Upper lobe of right lung (tissue), 1 donor: ENCODE results near the gene PTPRN2. TPM values are rescaled to one million over a fixed set of nuclear protein-coding genes. Genes with fewer than 3 reads are reported as not detected.

Experiments used
- ATAC-seq: fragments of 200-7000 bp; cut with Tn5 transposase; one replicate; pipeline ENCODE4 v1.9.1; 2020; ENCODE audit warnings: mild to moderate bottlenecking, moderate library complexity
- DNase-seq: peaks from one replicate; pipeline ENCODE4 v3.0.0-alpha.2; 2020
- H3K27ac ChIP-seq: fragments of 200-600 bp; one replicate; pipeline ENCODE4 v1.8.0; 2022
- H3K27me3 ChIP-seq: fragments of 200-600 bp; one replicate; pipeline ENCODE4 v1.8.0; 2022; ENCODE audit warnings: mild to moderate bottlenecking
- H3K36me3 ChIP-seq: fragments of 200-600 bp; one replicate; pipeline ENCODE4 v1.8.0; 2022
- H3K4me1 ChIP-seq: fragments of 200-600 bp; one replicate; pipeline ENCODE4 v1.8.0; 2022
- H3K4me3 ChIP-seq: fragments of 200-600 bp; one replicate; pipeline ENCODE4 v1.8.0; 2022; ENCODE audit warnings: mild to moderate bottlenecking
- H3K9me3 ChIP-seq: fragments of 200-600 bp; one replicate; pipeline ENCODE4 v1.8.0; 2022
- intact Hi-C: fragments of 100-400 bp; cut with DNase I; formaldehyde crosslinking; loops from one replicate; pipeline ENCODE4 v1.11.0; 2022
- total RNA-seq: library from RNA; stranded (reverse); fragmentation: NEBNext Ultra II Directional; extraction: Animal tissue kit (Norgen Biotek cat#: 25700); gene quantifications from one replicate; pipeline ENCODE4 v1.2.1, GENCODE V29; 2021
- TF ChIP-seq, protein P1 (sequence below): fragments of 200-600 bp; IDR thresholded peaks from one replicate; pipeline ENCODE4 v1.8.0; 2022; ENCODE audit warnings: antibody characterized with exemption
- donor health status: DM: no; HTN: yes; CAD: no; lungs with severe emphysema.

The PTPRN2 gene
- total RNA-seq, 1 donor from 2014 or later = 4.9 TPM

- DNase-seq = no peak
- Histone ChIP-seq H3K4me1 (peaks cover 8% of the 10 kb centered on the region), H3K36me3 (no peaks in the 10 kb centered on the region), H3K4me3 (no peak overlapping the region), H3K9me3 (no peaks in the 10 kb centered on the region), H3K27me3 (peaks cover 8% of the 10 kb centered on the region), H3K27ac (no peak overlapping the region)
- TF ChIP-seq, protein P1, sequence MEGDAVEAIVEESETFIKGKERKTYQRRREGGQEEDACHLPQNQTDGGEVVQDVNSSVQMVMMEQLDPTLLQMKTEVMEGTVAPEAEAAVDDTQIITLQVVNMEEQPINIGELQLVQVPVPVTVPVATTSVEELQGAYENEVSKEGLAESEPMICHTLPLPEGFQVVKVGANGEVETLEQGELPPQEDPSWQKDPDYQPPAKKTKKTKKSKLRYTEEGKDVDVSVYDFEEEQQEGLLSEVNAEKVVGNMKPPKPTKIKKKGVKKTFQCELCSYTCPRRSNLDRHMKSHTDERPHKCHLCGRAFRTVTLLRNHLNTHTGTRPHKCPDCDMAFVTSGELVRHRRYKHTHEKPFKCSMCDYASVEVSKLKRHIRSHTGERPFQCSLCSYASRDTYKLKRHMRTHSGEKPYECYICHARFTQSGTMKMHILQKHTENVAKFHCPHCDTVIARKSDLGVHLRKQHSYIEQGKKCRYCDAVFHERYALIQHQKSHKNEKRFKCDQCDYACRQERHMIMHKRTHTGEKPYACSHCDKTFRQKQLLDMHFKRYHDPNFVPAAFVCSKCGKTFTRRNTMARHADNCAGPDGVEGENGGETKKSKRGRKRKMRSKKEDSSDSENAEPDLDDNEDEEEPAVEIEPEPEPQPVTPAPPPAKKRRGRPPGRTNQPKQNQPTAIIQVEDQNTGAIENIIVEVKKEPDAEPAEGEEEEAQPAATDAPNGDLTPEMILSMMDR = no peak
- ATAC-seq = no peak
- intact Hi-C loops = no loop called here
Observed at GRCh38 chr7:157615852-157616251, 971.8 kb downstream of the PTPRN2 start.

DNA sequence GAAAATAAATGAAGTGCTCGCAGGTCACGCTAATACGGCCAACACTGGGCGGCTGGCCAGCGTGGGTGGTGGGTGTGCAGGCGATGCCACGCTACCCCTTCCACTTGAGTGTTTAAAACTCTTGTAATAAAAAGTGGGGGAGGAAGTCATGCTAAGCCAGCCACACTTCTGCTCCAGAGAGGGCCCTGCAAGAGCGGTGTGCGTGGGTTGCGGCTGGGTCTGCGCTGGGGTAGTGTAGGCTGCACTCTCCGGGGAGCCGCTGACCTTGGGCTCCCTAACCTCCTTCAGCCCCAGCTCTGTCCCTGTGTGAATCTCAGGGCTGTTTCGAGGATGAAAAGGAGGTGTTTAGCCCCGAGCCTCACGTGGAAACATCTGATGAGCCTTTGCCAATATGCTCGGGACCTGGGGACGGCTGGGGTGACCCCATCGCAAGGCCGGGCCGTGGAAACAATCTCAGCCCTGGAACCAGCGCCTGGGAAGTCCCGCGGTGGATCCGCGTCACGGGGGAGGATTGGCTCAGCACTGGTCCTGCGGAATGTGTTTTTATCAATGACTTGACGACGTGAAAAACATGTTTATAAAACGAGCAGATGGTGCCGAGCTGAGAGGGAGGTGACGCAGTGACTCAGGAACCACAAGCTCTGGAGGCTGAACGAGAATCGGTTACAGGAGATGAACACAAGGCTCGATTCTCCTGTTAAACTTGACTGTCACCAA, 972.4 kb downstream of the PTPRN2 start:
- H3K4me1 ChIP-seq = peaks cover 8% of the 10 kb centered on the region
- TF ChIP-seq, protein P1 = no peak
- H3K36me3 ChIP-seq = no peaks in the 10 kb centered on the region
- DNase-seq = peak; percentile 36
- no peak for ATAC-seq
- no peak overlapping the region for H3K4me3 ChIP-seq
- H3K27me3 ChIP-seq = peaks cover 8% of the 10 kb centered on the region
- intact Hi-C loops = no loop called here
- no peaks in the 10 kb centered on the region for H3K9me3 ChIP-seq
- H3K27ac ChIP-seq = no peak overlapping the region

GRCh38 chr7:157614457-157615020, 973.1 kb downstream of the PTPRN2 start:
- Histone ChIP-seq H3K36me3 (no peaks in the 10 kb centered on the region), H3K4me1 (peaks cover 8% of the 10 kb centered on the region), H3K27ac (no peak overlapping the region), H3K27me3 (peaks cover 8% of the 10 kb centered on the region), H3K9me3 (no peaks in the 10 kb centered on the region), H3K4me3 (no peak overlapping the region)
- TF ChIP-seq, protein P1 = no peak
- no peak for ATAC-seq
- DNase-seq = no peak
- intact Hi-C loops = no loop called here

DNA sequence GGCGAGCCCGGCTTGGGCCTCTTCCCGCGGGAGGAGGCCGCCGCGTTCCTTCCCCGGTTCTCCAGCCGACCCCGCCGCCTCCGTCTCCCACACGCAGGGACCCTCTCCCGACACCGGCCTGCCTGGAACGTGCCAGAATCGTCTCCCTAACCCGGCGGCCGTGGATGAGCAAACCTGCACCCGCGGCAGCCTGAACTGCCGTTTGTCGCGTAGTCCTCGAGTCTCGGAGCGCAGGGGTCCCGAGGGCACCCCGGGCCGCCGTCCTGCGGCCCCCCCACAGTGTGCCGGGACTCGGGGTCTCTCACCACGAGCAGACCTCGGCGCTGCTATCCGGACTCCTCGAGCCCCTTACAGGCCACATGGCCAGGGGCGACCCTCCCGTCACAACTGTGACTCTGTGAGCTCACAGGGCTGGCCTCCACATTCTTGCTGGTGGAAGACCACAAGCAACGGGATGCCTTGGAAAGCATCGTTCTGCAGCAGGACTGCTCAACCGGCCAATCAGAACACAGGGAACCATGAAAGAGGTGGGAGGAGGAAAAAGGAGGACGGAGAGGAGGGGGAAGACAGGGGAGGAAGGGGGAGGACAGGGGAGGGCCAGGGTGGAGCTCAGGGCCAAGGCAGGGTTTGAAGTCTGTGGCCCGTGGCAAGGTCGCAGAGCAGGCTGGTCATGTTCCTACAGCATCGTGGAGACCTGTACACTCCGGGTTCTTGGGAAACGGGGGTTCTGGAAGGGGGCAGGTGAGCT, 973.9 kb downstream of the PTPRN2 start:
- H3K27ac ChIP-seq = no peak overlapping the region
- no peak for ATAC-seq

More for the DNA sequence above, 973.9 kb downstream of the PTPRN2 start:
- peak overlapping the region; percentile 52 for H3K4me3 ChIP-seq
- H3K36me3 ChIP-seq = no peaks in the 10 kb centered on the region
- intact Hi-C loops = no loop called here
- TF ChIP-seq, protein P1 = no peak
- peaks cover 8% of the 10 kb centered on the region for H3K27me3 ChIP-seq
- no peaks in the 10 kb centered on the region for H3K9me3 ChIP-seq
- H3K4me1 ChIP-seq = peaks cover 8% of the 10 kb centered on the region
- DNase-seq = no peak
